HPDE6-E6E7 (cell line): ENCODE measurements around the gene TRIM27.
"Not testable (repeated sequence)": the region's sequence is repeated elsewhere in the genome, so short reads cannot be mapped to it uniquely, and the experiment has no call there.

ENCODE experiments used
- DNase-seq: peaks from one replicate; pipeline ENCODE4 v3.0.0; 2011; ENCODE audit warnings: missing footprints; ENCODE audit errors: extremely low spot score

TRIM27 gene, protein sequence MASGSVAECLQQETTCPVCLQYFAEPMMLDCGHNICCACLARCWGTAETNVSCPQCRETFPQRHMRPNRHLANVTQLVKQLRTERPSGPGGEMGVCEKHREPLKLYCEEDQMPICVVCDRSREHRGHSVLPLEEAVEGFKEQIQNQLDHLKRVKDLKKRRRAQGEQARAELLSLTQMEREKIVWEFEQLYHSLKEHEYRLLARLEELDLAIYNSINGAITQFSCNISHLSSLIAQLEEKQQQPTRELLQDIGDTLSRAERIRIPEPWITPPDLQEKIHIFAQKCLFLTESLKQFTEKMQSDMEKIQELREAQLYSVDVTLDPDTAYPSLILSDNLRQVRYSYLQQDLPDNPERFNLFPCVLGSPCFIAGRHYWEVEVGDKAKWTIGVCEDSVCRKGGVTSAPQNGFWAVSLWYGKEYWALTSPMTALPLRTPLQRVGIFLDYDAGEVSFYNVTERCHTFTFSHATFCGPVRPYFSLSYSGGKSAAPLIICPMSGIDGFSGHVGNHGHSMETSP

DNA sequence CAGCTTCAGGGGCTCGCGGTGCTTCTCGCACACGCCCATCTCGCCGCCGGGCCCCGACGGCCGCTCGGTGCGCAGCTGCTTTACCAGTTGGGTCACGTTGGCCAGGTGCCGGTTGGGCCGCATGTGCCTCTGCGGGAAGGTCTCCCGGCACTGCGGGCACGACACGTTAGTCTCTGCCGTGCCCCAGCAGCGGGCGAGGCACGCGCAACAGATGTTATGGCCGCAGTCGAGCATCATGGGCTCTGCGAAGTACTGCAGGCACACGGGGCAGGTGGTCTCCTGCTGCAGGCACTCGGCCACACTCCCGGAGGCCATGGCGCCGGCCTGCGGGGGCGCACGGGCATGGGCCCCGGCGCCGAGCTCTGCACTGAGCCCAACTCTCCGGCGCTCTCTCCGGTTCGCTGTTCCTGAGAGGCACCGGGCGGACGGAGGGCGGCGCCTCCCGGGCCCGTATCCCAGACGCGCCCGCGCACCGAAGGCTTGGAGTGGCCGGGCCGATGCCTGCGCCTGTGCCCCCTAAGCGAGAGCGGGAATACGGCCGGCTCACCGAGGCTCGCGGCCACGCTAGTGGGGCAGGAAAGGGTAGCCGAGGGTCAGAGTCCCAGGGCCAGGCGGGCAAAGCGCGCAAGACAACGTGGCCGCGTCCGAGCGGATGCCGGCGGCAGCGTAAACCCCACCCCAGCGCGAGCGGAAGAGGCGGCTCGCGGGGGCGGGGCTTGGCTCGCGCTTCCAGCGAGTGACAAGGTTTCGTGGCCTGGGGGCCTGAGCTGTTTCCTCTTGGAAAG, at the start of gene TRIM27:
TRIM27 (minus strand) TSS at position 668 of the 785 bp plus-strand sequence; CDS start at position 315, 353 bp downstream.
- DNase-seq = peak; percentile 60

DNA sequence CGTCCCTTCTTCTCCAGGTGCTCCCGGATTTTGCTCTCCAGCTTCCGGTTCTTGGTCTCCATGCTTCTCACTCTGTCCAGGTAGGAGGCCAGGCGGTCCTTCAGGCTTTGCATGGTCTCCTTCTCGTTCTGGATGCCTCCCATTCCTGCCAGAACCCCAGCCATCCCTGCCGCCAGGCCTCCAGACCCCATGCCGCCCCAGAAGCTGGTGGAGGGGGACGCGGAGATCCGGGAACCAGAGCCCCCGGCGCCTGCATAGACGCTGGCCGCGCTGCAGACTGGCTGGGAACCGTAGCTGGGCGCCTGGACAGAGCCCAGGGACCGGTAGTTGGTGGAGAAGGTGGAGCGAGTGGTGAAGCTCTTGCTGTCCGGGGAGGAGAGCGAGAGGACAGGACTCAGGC, 46.3 kb upstream of the TRIM27 start:
- DNase-seq = not testable (repeated sequence)

DNA sequence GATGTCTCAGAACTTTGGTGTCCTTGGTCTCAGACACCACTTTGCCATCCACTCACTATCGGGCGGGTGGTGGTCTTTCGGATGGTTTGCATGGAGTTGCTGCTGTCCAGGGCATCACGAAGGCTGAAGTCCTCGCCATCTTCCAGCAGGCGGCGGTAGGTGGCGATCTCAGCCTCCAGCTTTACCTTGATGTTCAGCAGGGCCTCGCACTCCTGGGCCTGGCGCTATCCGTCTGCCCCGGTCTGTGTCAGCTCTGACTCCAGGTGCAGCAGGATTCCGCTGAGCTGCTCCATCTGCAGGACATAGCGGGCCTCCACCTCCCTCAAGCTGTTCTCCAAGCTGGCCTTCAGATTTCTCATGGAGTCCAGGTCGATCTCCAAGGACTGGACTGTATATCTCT, 45.3 kb upstream of the TRIM27 start:
- DNase-seq = no peak

DNA sequence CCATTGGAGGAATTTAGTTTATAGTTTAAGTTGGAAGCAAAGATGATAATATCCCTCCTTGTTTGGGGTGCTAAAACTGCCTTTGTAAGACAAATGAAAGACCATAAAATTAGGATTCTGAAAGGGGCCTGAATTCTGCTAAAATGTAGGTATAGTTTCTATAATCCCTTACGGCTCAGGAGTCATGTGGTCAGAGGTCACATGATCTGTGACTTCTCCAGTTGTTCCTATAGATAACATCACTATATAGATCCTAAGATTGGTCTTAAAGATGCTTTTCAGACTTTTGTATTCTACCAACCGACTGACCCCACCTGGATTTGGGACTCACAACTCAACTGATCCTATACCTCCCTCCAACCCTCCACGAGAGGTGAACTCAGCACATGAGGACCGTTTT, 44.7 kb upstream of the TRIM27 start:
- DNase-seq = no peak

DNA sequence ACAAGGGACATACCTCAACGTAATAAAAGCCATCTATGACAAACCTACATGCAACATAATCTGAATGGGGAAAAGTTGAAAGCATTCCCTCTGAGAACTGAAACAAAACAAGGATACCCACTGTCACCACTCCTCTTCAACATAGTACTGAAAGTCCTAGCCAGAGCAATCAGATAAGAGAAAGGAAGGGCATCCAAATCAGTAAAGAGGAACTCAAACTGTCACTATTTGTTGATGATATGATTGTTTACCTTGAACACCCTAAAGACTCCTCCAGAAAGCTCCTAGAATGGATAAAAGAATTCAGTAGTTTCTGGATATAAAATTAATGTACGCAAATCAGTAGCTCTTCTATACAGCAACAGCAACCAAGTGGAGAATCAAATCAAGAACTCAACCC, 41.9 kb upstream of the TRIM27 start:
- DNase-seq = no peak

DNA sequence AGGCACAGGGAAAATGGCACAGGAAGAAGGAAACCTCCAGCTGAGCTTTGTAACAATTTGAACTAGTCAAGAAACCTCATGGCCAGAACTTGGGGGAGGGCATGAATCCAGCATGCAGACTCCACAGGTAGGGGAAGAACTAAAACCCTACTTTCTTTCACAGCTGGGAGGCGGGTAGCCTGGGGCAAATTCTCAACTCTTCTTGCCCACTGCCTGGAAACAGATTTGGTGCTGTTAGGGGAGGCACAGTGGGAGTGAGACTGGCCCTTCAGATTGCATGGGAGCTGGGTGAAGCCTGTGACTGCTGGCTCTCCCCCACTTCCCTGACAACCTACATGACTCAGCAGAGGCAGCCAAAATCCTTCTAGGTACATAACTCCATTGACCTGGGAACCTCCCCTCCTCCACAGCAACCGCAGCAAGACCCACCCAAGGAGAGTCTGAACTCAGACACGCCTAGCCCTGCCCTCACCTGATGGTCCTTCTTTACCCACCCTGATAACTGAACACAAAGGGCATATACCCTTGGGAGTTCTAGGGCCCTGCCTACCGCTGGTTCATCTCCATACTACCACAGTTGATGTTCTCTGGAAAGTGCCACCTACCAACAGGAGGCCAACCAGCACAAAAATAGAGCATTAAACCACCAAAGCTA, 37.2 kb upstream of the TRIM27 start:
- DNase-seq = no peak

DNA sequence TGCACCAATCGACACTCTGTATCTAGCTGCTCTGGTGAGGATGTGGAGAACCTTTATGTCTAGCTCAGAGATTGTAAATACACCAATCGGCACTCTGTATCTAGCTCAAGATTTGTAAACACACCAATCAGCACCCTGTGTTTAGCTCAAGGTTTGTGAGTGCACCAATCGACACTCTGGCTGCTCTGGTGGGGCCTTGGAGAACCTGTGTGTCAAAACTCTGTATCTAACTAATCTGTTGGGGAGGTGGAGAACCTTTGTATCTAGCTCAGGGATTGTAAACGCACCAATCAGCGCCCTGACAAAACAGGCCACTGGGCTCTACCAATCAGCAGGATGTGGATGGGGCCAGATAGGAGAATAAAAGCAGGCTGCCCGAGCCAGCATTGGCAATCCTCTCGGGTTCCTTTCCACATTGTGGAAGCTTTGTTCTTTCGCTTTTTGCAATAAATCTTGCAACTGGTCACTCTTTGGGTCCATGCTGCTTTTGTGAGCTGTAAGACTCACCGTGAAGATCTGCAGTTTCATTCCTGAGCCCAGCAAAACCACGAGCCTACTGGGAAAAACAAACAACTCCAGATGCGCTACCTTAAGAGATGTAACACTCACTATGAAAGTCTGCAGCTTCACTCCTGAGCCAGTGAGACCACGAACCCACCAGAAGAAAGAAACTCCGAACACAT, 34.9 kb upstream of the TRIM27 start:
- DNase-seq = not testable (repeated sequence)

DNA sequence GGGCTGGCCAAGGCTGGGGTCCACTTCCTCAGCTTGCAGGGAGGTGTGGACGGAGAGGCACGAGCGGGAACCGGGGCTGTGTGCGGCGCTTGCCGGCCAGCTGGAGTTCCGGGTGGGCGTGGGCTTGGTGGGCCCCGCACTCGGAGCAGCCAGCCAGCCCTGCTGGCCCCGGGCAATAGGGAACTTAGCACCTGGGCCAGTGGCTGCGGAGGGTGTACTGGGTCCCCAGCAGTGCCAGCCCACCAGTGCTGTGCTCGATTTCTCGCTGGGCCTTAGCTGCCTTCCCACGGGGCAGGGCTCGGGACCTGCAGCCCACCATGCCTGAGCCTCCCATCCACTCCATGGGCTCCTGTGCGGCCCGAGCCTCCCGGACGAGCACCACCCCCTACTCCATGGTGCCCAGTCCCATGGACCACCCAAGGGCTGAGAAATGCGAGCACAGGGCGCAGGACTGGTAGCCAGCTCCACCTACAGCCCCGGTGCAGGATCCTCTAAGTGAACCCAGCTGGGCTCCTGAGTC, 34.1 kb upstream of the TRIM27 start:
- DNase-seq = not testable (repeated sequence)

DNA sequence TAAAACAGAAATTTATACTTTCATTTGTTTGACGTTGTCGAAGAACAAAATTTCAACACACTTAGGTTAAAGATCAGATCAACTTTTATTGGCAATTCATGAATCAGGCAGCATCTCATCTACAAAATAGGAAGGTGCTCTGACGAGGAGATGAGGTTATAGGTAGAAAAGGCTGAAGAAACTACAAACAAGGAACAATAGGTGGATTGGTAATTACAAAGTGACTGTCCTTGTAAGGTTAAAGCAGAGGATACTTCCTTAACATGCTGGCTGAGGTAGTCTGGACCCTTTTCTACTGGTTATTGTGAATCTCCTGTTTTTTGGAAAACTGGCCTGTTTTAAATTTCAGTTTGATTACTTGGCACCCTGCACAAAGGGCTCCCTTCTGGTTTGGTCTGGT, 32.5 kb upstream of the TRIM27 start:
- DNase-seq = no peak

DNA sequence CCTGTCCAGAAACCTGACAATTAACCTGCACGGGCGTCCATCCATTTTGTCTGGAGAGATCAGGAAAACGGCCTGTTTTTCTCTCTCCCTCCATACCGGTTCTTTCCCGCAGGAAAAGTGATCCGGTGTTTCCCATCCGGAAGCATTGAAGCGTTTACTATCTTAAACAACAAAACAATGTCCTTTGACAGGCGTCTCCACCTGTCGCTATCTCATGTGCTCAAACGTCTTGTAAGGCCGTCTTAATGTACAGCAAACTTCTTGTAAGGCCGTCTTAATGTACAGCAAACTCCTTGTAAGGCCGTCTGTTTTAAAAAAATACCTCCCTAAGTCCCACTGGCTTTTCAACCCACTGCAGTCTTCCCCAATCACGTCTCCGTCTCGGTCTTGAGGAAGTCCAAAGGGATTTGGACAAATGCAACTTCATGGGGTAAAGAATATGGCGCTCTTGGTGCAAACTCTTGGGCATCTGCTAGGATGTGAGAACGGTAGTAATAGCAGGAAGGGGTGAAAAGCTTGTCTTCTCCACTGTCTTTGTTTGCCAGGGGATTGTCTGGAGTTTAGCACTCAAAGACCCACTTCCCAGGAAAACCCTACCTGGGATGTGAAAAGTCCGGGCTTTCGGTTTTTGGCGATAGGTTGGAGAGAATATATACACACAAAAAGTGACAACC, 29.9 kb upstream of the TRIM27 start:
- peak; percentile 27 for DNase-seq

DNA sequence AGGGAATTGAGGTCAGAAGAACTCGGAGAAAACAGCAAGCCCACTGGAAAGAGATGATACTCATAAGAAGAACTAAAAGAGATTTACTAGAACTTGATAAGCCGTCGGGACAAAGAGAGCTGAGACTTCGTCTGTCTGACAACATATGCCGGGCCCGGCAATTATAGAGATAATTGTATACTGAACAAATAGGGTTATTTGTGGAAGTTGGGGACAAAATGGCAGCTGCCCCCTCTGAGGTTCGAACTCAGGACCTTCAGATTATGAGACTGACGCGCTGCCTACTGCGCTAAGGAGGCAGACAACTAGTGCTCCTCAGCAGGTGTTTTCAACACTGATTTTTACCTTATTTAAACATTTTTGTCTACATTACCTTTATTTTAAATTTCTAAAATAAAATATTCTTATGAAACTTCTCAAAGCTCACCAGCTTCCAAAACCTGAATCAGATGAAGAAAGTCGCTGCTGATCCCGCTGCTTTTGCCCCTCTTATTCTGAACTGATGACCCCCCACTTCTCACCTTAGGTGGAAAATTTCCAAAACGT, 29.3 kb upstream of the TRIM27 start:
- DNase-seq = peak; percentile 39

DNA sequence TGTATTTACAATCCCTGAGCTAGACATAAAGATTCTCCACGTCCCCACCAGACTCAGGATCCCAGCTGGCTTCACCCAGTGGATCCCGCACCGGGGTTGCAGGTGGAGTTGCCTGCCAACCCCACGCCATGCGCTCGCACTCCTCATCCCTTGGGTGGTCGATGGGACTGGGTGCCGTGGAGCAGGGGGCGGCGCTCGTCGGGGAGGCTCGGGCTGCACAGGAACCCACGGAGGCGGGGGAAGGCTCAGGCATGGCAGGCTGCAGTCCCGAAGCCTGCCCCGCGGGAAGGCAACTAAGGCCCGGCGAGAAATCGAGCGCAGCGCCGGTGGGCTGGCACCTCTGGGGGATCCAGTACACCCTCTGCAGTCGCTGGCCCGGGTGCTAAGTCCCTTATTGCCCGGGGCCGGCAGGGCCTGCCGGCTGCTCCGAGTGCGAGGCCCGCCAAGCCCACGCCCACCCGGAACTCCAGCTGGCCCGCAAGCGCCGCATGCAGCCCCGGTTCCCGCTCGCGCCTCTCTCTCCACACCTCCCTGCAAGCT, 25.9 kb upstream of the TRIM27 start:
- DNase-seq = not testable (repeated sequence)

DNA sequence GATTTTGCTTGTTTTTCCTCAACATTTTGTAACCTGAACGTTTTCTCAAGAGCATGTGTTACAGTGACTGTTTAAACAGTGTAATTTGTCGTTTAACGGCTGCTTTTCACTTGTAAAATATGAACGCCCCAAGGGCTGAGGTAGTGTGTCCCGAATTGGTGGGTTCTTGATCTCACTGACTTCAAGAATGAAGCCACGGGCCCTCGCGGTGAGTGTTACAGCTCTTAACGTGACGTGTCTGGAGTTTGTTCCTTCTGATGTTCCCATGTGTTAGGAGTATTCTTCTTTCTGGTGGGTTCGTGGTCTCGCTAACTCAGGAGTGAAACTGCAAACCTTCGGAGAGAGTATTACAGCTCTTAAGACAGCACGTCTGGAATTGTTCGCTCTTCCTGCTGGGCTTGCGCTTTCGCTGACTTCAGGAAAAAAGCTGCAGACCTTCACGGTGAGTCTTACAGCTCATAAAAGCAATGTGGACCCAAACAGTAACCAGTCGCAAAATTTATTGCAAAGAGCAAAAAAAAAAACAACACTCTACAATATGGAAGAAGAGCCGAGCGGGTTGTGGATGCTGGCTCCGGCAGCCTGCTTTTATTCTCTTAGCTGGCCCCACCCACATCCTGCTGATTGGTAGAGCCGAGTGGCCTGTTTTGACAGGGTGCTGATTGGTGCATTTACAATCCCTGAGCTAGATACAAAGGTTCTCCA, 25.1 kb upstream of the TRIM27 start:
- no peak for DNase-seq

DNA sequence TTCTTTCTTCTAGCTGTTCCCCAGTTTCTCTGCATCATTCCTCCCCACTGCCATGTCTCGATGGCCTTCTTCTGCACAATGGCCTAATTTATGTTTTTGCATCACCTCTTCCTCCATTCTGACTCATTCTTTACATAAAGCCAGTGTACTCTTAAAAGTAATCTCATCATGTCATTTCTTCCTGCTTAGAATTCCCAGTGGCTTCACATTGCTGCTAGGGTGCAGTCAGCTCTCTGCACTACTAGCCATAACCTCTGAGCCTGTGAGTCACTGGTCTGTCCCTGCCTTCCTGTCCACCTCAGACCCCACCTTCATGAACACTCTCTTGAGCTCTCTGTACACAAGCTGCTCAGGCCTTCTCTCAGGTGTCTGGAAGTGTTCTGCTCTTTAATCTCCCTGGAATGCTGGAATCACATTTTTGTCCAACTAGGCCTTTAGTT, 24.1 kb upstream of the TRIM27 start:
- peak; percentile 40 for DNase-seq

DNA sequence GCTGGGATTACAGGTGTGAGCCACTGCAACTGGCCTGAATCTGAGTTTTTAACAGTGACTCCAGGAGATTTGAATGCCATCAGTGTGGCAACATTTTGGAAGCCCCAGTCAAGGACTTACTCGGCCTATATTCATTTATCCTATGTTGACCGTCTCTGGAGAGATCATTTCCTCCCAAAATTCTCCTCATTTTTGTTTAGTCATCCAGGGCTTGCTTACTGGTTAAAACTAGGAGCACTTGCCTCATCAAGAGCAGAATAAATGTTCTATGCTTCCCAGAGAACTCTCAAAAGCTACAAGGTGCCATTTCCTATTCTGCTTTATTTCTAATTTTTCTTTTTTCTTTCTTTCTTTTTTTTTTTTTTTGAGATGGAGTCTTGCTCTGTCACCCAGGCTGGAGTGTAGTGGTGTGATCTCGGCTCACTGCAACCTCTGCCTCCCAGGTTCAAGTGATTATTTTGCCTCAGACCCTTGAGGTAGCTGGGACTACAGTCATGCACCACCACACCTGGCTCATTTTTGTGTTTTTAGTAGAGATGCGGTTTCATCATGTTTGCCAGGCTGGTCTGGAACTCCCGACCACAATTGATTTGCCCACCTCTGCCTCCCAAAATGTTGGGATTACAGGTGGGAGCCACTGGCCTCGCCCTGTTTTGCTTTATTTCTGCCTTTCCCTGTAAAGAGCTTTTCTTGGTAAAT, 23.4 kb upstream of the TRIM27 start:
- no peak for DNase-seq

DNA sequence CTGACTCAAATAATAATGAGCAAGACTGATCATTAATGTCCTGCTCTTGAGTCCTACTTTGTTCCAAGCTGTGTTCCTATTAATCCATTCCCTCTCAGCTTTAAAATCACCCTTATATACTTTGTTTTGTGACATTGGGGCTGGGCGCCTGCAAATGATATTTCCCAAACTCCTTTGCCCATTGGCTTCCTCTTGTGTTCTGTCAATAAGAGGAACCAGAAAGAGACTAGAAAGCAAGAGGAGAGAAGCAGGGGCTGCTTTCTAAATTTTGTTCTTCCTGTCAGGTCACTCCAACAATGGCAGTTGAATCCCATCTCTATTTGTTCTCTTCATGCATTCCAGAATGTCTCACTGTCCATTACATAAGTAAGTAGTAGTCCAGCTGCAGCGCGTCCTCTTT, 21.6 kb upstream of the TRIM27 start:
- no peak for DNase-seq

DNA sequence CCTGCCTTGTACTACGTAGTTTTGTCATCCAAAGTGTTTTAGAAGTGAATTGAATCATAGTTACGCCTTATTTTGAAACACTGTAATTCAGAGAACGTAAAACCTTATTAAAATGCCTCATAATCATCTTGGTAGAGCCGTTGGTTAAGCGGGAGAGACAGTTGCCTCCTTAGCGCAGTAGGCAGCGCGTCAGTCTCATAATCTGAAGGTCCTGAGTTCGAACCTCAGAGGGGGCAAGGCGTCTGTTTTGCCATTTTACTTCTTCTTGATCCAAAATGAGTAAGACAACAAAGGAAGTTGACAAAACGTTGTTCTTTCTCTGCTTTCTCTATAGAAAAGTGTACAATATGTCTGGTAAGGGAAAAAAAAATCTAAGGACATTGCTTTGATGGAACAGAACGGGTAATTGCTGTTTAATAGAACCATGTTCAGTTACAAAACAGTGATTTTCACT, 20.7 kb upstream of the TRIM27 start:
- no peak for DNase-seq

DNA sequence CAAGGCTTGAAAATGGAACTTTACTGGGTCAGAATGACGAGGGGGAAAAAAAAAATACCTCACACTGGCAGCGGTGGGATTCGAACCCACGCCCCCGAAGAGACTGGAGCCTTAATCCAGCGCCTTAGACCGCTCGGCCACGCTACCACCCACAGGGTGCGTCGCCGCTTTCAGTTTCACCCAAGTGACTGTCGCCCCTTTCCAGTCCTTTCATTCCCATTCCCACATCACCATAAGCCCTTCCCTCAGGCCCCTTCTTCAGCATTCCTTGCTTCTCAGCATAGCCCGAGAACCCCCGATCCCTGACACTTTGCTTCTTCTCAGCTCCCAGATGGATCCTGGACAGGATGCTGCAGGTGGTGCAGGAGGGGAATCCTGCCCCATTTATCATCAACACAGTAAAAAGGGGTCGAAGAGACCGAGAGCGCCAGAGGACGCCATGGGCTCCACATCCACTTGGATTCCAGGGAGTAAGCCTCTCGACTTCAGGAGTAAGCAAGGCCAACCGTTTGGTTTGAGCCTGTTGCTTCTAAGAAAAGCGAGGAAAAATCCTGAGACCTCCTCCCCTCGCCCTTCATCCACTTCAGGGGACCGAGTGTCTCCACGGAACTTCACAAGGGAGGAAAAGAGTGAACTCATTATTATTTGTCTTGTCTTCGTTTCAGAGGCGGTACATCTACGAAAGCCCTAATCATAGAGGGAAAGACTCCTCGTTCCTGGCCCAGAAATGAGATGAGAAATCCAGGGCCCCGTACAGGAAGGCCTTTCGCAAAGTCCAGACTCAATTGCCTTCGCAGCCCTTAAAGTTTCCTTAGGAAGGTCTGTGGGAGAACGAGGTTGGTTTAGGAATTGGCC, 20.0 kb upstream of the TRIM27 start:
- DNase-seq = peak; percentile 19
